HG03025 (cell line): Measurements from ENCODE around the gene PLCG2.
"Not testable (repeated sequence)": the region's sequence is repeated elsewhere in the genome, so short reads cannot be mapped to it uniquely, and the experiment has no call there.

ENCODE experiments used
- ATAC-seq: cut with Tn5 transposase; IDR thresholded peaks from one replicate; pipeline ENCODE4 v1.9.1; 2021; ENCODE audit warnings: mild to moderate bottlenecking, moderate library complexity; ENCODE audit not compliant: unreplicated experiment, low FRiP score

Gene PLCG2

GRCh38 chr16:81786868-81787267 is 7.8 kb downstream of the PLCG2 start:
- ATAC-seq: no peak

GRCh38 chr16:81787659-81788058 is 8.6 kb downstream of the PLCG2 start:
- ATAC-seq: no peak

GRCh38 chr16:81790277-81790676 is 11.2 kb downstream of the PLCG2 start:
- no peak for ATAC-seq

GRCh38 chr16:81790830-81791435 is 11.8 kb downstream of the PLCG2 start:
- ATAC-seq: no peak

GRCh38 chr16:81792828-81793227 is 13.7 kb downstream of the PLCG2 start:
- ATAC-seq: no peak

GRCh38 chr16:81795193-81795592 is 16.1 kb downstream of the PLCG2 start:
- no peak for ATAC-seq

- ATAC-seq: no peak
These were observed 16.9 kb downstream of the PLCG2 start for GRCh38 chr16:81796035-81796434.

GRCh38 chr16:81796583-81797346 is 17.7 kb downstream of the PLCG2 start:
- ATAC-seq: no peak

GRCh38 chr16:81797443-81797842 is 18.4 kb downstream of the PLCG2 start:
- ATAC-seq: peak; percentile 33

GRCh38 chr16:81798311-81799137 is 19.4 kb downstream of the PLCG2 start:
- ATAC-seq: peak; percentile 62

- no peak for ATAC-seq
These were observed 20.0 kb downstream of the PLCG2 start for GRCh38 chr16:81799138-81799504.

GRCh38 chr16:81801724-81802123 is 22.6 kb downstream of the PLCG2 start:
- not testable (repeated sequence) for ATAC-seq

- no peak for ATAC-seq
These were observed 24.2 kb downstream of the PLCG2 start for GRCh38 chr16:81803332-81803731.

- ATAC-seq: no peak
These were observed 25.1 kb downstream of the PLCG2 start for GRCh38 chr16:81804134-81804610.

- no peak for ATAC-seq
These were observed 27.6 kb downstream of the PLCG2 start for GRCh38 chr16:81806696-81807095.

- no peak for ATAC-seq
These were observed 28.8 kb downstream of the PLCG2 start for GRCh38 chr16:81807767-81808358.

GRCh38 chr16:81808933-81809480 is 29.9 kb downstream of the PLCG2 start:
- ATAC-seq: peak; percentile 76

- no peak for ATAC-seq
These were observed 30.5 kb downstream of the PLCG2 start for GRCh38 chr16:81809567-81809966.

- ATAC-seq: no peak
These were observed 31.3 kb downstream of the PLCG2 start for GRCh38 chr16:81810361-81810760.

GRCh38 chr16:81810894-81811538 is 31.9 kb downstream of the PLCG2 start:
- no peak for ATAC-seq
